ENCODE data around the gene CACUL1.

The CACUL1 gene

DNA sequence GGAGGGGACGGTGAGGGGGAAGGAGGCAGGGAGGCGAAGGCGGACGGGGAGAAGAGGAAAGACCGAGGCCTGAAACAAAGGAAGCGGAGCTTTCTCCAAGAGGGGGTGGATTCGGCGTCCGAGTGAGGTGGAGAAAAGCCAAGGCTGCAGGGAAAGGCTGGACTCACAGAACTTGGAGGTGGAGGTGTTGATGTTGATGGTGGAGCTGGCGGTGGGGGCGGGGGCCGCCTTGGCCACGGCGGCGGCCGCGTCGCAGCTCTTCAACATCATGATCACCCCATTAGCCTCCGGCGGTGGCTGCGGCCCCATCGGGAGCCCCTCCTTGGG lies 578 bp downstream of the CACUL1 start:
- DNase-seq (ENCODE audit: extremely low read depth, low read depth): no peak
- TF ChIP-seq, protein P1, sequence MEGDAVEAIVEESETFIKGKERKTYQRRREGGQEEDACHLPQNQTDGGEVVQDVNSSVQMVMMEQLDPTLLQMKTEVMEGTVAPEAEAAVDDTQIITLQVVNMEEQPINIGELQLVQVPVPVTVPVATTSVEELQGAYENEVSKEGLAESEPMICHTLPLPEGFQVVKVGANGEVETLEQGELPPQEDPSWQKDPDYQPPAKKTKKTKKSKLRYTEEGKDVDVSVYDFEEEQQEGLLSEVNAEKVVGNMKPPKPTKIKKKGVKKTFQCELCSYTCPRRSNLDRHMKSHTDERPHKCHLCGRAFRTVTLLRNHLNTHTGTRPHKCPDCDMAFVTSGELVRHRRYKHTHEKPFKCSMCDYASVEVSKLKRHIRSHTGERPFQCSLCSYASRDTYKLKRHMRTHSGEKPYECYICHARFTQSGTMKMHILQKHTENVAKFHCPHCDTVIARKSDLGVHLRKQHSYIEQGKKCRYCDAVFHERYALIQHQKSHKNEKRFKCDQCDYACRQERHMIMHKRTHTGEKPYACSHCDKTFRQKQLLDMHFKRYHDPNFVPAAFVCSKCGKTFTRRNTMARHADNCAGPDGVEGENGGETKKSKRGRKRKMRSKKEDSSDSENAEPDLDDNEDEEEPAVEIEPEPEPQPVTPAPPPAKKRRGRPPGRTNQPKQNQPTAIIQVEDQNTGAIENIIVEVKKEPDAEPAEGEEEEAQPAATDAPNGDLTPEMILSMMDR (IDR thresholded peaks at IDR 0.05; ENCODE audit: low read depth, low read length, missing control alignments): no peak
- peak overlapping the region; percentile 95 for H3K4me3 ChIP-seq (replicated peaks; ENCODE audit: low read depth, low read length)

DNA sequence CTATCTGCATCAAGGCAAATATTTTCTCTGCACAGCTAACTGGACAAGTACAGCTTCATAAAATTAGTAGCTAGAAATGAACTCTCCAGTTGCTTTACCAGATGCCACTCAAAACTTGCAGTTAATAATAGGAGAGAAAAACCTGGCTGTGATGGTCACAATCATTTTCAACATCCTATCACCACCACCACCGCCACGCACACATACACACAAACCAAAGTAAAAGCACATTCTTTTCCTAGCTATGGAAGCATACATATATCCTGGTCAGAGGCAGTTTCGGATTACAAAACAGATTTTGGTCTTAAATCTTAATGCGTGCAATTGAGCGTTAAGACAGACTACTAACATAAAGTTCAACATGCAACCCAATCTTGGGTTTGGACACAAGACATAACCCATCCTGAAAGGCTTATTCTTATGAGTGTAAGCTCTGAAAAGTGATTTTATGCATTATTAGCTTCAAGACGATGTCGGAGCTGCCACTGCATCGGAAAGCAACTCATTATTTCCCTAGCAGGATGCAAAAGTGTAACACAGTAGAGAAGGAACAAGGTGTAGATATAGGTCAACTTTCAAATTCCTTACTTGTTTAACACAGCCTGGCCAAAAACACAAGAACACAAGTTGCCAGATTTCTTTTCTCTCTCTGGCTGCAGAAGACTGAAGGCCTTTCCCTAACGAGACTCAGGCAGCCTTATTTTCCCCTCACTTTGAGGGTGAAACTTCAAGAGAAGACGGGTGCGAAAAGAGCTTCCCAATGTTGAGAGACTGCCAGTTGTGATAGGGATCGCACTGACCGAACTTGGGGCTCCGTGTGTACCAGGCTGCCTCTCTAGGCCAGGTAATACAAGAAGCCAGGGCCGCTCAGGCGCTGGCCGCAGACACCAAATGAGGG lies 1.2 kb downstream of the CACUL1 start:
- H3K4me3 ChIP-seq (replicated peaks; ENCODE audit: low read depth, low read length): peak overlapping the region; percentile 95
- TF ChIP-seq, protein P1 (IDR thresholded peaks at IDR 0.05; ENCODE audit: low read depth, low read length, missing control alignments): no peak
- no peak for DNase-seq (ENCODE audit: extremely low read depth, low read depth)

- DNase-seq (ENCODE audit: extremely low read depth, low read depth): no peak
- H3K4me3 ChIP-seq (replicated peaks; ENCODE audit: low read depth, low read length): peak overlapping the region; percentile 95; the same call in 1 of the 2 replicates
- TF ChIP-seq, protein P1 (IDR thresholded peaks at IDR 0.05; ENCODE audit: low read depth, low read length, missing control alignments): no peak
These were observed 2.4 kb downstream of the CACUL1 start for GRCh38 chr10:118752409-118752808.

DNA sequence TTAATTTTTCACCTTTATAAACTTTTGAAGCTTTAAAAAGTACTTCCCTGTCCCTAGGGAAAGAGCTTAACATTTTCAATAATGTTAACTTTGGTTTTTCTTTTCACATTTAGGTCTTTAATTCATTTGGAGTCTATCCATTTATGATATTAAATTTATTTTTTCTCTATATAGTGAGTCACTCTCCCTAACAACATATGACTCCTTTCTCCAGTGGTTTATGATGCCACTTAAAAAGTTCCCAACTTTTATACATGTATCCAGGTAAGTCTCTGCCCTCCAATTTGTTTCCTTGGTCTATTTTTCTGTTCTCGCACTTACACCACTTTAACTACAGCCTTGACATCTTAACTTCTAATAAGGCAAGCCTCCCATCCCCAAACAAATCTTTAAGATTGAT lies 3.5 kb downstream of the CACUL1 start:
- no peak overlapping the region for H3K4me3 ChIP-seq (replicated peaks; ENCODE audit: low read depth, low read length)
- DNase-seq (ENCODE audit: extremely low read depth, low read depth): no peak
- TF ChIP-seq, protein P1 (IDR thresholded peaks at IDR 0.05; ENCODE audit: low read depth, low read length, missing control alignments): no peak

- TF ChIP-seq, protein P1 (IDR thresholded peaks at IDR 0.05; ENCODE audit: low read depth, low read length, missing control alignments): no peak
- H3K4me3 ChIP-seq (replicated peaks; ENCODE audit: low read depth, low read length): no peak overlapping the region
- no peak for DNase-seq (ENCODE audit: extremely low read depth, low read depth)
These were observed 6.7 kb downstream of the CACUL1 start for GRCh38 chr10:118748041-118748440.

DNA sequence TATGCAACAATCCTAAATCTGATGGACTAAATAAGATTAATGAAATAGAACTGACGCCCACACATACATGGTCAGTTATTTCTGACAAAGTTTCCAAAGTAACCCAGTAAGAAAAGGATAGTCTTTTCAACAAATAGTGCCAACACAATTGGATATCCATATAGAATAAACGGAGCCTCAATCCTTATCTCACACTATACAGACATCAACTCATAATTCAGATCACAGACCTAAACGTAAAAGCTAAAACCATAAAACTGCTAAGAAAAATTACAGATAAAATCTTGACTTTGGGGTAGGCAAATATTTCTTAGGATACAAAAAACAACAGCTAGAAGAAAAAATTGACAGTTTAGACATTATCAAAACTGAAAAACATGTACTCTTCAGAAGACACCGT lies 8.5 kb downstream of the CACUL1 start:
- DNase-seq (ENCODE audit: extremely low read depth, low read depth): no peak
- TF ChIP-seq, protein P1 (IDR thresholded peaks at IDR 0.05; ENCODE audit: low read depth, low read length, missing control alignments): no peak
- H3K4me3 ChIP-seq (replicated peaks; ENCODE audit: low read depth, low read length): no peak overlapping the region

Data from HFF-Myc (cell line).